PFSK-1 (cell line): Measurements from ENCODE around the gene ABCA7.

Experiments used
- FOXP2 ChIP-seq: optimal IDR thresholded peaks from 2 replicates; pipeline ENCODE3; 2011; ENCODE audit warnings: borderline replicate concordance, control low read depth, inconsistent platforms; ENCODE audit not compliant: insufficient read depth; ENCODE audit errors: extremely low read length, extremely low read depth
- POLR2AphosphoS5 ChIP-seq: IDR thresholded peaks from 2 replicates; pipeline ENCODE4 v1.6.1; 2012; ENCODE audit warnings: low read depth, mild to moderate bottlenecking, control low read depth, low read length, moderate library complexity
- REST ChIP-seq, 2 experiments: IDR thresholded peaks; 2 replicates each; pipeline versions ENCODE4 v1.6.1 to v1.8.0; 2011 to 2012; ENCODE audit warnings: low read depth in 2 of 2, low read length in 2 of 2, control low read depth in 1 of 2, inconsistent platforms in 1 of 2, mild to moderate bottlenecking in 1 of 2, moderate library complexity in 1 of 2; ENCODE audit not compliant: insufficient read depth in 1 of 2
- SIN3A ChIP-seq: IDR thresholded peaks from 2 replicates; pipeline ENCODE4 v1.6.1; 2012; ENCODE audit warnings: mild to moderate bottlenecking, low read length, moderate library complexity, borderline replicate concordance; ENCODE audit not compliant: insufficient read depth

GRCh38 chr19:1085053-1085658 lies 45.2 kb downstream of the ABCA7 start:
- TF ChIP-seq POLR2AphosphoS5, result no peak
- no peak for TF ChIP-seq SIN3A
- no peak for TF ChIP-seq REST (IDR thresholded peaks at IDR 0.05; ENCODE audit: insufficient read depth in 1 of 2, low read depth in 2 of 2, low read length in 2 of 2)
- TF ChIP-seq FOXP2, result no peak
